IMR-90 (cell line): ENCODE results near the gene HIGD2A. TPM values are rescaled to one million over a fixed set of nuclear protein-coding genes. Genes with fewer than 3 reads are reported as not detected.

ENCODE experiments used
- ATAC-seq: fragments of 200-7000 bp; cut with Tn5 transposase; 2 replicates; pipeline ENCODE4 v1.9.1; 2020; ENCODE audit warnings: low read depth, mild to moderate bottlenecking, moderate library complexity
- BruUV-seq: library from RNA; stranded (reverse); fragments of 400-500 nt; replicated peaks from 2 replicates; lab custom pipeline; 2021; lab: Mats Ljungman, UMichigan
- CTCF ChIA-PET: fragments of 300-600 bp; formaldehyde crosslinking; extraction: SDS; loops from one replicate; lab custom pipeline; 2021; ENCODE audit warnings: antibody characterized with exemption; lab: Yijun Ruan, JAX
- POLR2A ChIA-PET: fragments of 300-600 bp; sonication (Branson Sonifier 250); formaldehyde crosslinking; loops from one replicate; lab custom pipeline; 2022; ENCODE audit warnings: antibody characterized with exemption; ENCODE audit not compliant: unreplicated experiment; lab: Charles Lee
- DNase-seq: peaks from one replicate; pipeline ENCODE4 v3.0.0; 2013
- H2AFZ ChIP-seq: replicated peaks from 2 replicates; pipeline ENCODE3; 2013; ENCODE audit warnings: low read length, mild to moderate bottlenecking; ENCODE audit not compliant: poor library complexity
- H2AK5ac ChIP-seq: 2 replicates; pipeline ENCODE4 v1.6.1; 2013; ENCODE audit warnings: low read depth, low read length, inconsistent platforms
- H2AK9ac ChIP-seq: replicated peaks from 2 replicates; pipeline ENCODE3; 2013; ENCODE audit warnings: mild to moderate bottlenecking, low read depth, low read length, moderate library complexity; ENCODE audit not compliant: poor library complexity
- H2BK120ac ChIP-seq: 2 replicates; pipeline ENCODE4 v1.6.1; 2013; ENCODE audit warnings: low read depth, low read length, inconsistent platforms
- H2BK15ac ChIP-seq: 3 replicates; pipeline ENCODE4 v1.6.1; 2013; ENCODE audit warnings: low read depth, low read length, inconsistent platforms
- H2BK20ac ChIP-seq: 2 replicates; pipeline ENCODE4 v1.6.1; 2013; ENCODE audit warnings: low read depth, mild to moderate bottlenecking, inconsistent platforms, low read length, moderate library complexity
- H2BK5ac ChIP-seq: 2 replicates; pipeline ENCODE4 v1.6.1; 2013; ENCODE audit warnings: mild to moderate bottlenecking, low read depth, low read length, inconsistent platforms; ENCODE audit not compliant: poor library complexity, severe bottlenecking
- H3K14ac ChIP-seq: replicated peaks from 2 replicates; pipeline ENCODE4 v1.6.1; 2013; ENCODE audit warnings: low read depth, low read length, inconsistent platforms
- H3K18ac ChIP-seq: 2 replicates; pipeline ENCODE4 v1.6.1; 2013; ENCODE audit warnings: low read depth, low read length, control low read depth
- H3K23ac ChIP-seq: 2 replicates; pipeline ENCODE4 v1.6.1; 2013; ENCODE audit warnings: low read depth, low read length, inconsistent platforms
- H3K27ac ChIP-seq: 2 replicates; pipeline ENCODE4 v1.5.1; 2013; ENCODE audit warnings: mild to moderate bottlenecking, control low read depth, low read length; ENCODE audit not compliant: insufficient read depth
- H3K27me3 ChIP-seq: 2 replicates; pipeline ENCODE4 v1.6.1; 2013; ENCODE audit warnings: low read length; ENCODE audit not compliant: control insufficient read depth, insufficient read depth
- H3K36me3 ChIP-seq: 2 replicates; pipeline ENCODE4 v1.6.1; 2013; ENCODE audit warnings: low read length, mixed read lengths; ENCODE audit not compliant: control insufficient read depth, insufficient read depth
- H3K4ac ChIP-seq: 2 replicates; pipeline ENCODE4 v1.6.1; 2013; ENCODE audit warnings: low read depth, low read length, inconsistent platforms
- H3K4me1 ChIP-seq: 2 replicates; pipeline ENCODE4 v1.6.1; 2013; ENCODE audit warnings: low read length, mixed read lengths; ENCODE audit not compliant: control insufficient read depth, insufficient read depth
- H3K4me2 ChIP-seq: 2 replicates; pipeline ENCODE4 v1.6.1; 2013; ENCODE audit warnings: low read depth, mild to moderate bottlenecking, control low read depth, low read length, moderate library complexity
- H3K4me3 ChIP-seq: 2 replicates; pipeline ENCODE4 v1.5.1; 2013; ENCODE audit warnings: low read depth, mild to moderate bottlenecking, control low read depth, low read length, moderate library complexity; ENCODE audit not compliant: insufficient read depth
- H3K56ac ChIP-seq: 2 replicates; pipeline ENCODE4 v1.6.1; 2013; ENCODE audit warnings: low read length, inconsistent platforms; ENCODE audit not compliant: insufficient read depth; ENCODE audit errors: extremely low read depth
- H3K79me1 ChIP-seq, 2 experiments: 2 replicates each; pipeline ENCODE4 v1.6.1; 2013; ENCODE audit warnings: low read length in 2 of 2, inconsistent platforms in 1 of 2, low read depth in 1 of 2
- H3K9ac ChIP-seq: 2 replicates; pipeline ENCODE4 v1.6.1; 2013; ENCODE audit warnings: low read depth, low read length, control low read depth
- H3K9me1 ChIP-seq: 2 replicates; pipeline ENCODE4 v1.6.1; 2013; ENCODE audit warnings: low read length, inconsistent platforms; ENCODE audit not compliant: insufficient read depth
- H3K9me3 ChIP-seq: 2 replicates; pipeline ENCODE4 v1.6.1; 2013; ENCODE audit warnings: low read length; ENCODE audit not compliant: control insufficient read depth, insufficient read depth
- H4K20me1 ChIP-seq: 2 replicates; pipeline ENCODE4 v1.6.1; 2013; ENCODE audit warnings: low read length, inconsistent platforms; ENCODE audit not compliant: insufficient read depth
- H4K5ac ChIP-seq: 2 replicates; pipeline ENCODE4 v1.6.1; 2013; ENCODE audit warnings: mild to moderate bottlenecking, low read depth, low read length, control low read depth
- H4K8ac ChIP-seq, 2 experiments: 2 replicates each; pipeline ENCODE4 v1.6.1; 2013; ENCODE audit warnings: low read depth in 2 of 2, low read length in 2 of 2, control low read depth in 1 of 2, inconsistent platforms in 1 of 2
- H4K91ac ChIP-seq: 2 replicates; pipeline ENCODE4 v1.6.1; 2013; ENCODE audit warnings: low read depth, low read length, inconsistent platforms; ENCODE audit not compliant: insufficient read depth
- BHLHE40 ChIP-seq: fragments of 150-350 bp; IDR thresholded peaks from 2 replicates; pipeline ENCODE4 v1.6.1; 2016; ENCODE audit warnings: mild to moderate bottlenecking, low read depth, low read length
- CEBPB ChIP-seq: IDR thresholded peaks from 2 replicates; pipeline ENCODE4 v1.6.1; 2012; ENCODE audit warnings: low read depth, low read length, improper control_type of control experiment
- CHD1 ChIP-seq: IDR thresholded peaks from 2 replicates; pipeline ENCODE4 v1.6.1; 2012; ENCODE audit warnings: low read depth, low read length, improper control_type of control experiment
- MAFK ChIP-seq: IDR thresholded peaks from 2 replicates; pipeline ENCODE4 v1.6.1; 2012; ENCODE audit warnings: low read depth, low read length, improper control_type of control experiment
- MAZ ChIP-seq: IDR thresholded peaks from 2 replicates; pipeline ENCODE4 v1.6.1; 2012; ENCODE audit warnings: low read depth, mild to moderate bottlenecking, low read length, improper control_type of control experiment, moderate library complexity, borderline replicate concordance
- MXI1 ChIP-seq: IDR thresholded peaks from 2 replicates; pipeline ENCODE4 v1.6.1; 2012; ENCODE audit warnings: low read depth, mild to moderate bottlenecking, low read length, moderate library complexity, borderline replicate concordance
- NFE2L2 ChIP-seq: fragments of 150-350 bp; IDR thresholded peaks from 2 replicates; pipeline ENCODE4 v1.6.1; 2016; ENCODE audit warnings: low read depth, mild to moderate bottlenecking, low read length
- POLR2A ChIP-seq: IDR thresholded peaks from 2 replicates; pipeline ENCODE4 v1.6.1; 2012; ENCODE audit warnings: mild to moderate bottlenecking, low read depth, low read length
- RAD21 ChIP-seq: IDR thresholded peaks from 2 replicates; pipeline ENCODE4 v1.6.1; 2012; ENCODE audit warnings: low read length, improper control_type of control experiment
- RCOR1 ChIP-seq: IDR thresholded peaks from 2 replicates; pipeline ENCODE4 v1.6.1; 2012; ENCODE audit warnings: mild to moderate bottlenecking, low read length, improper control_type of control experiment; ENCODE audit not compliant: insufficient replicate concordance
- RFX5 ChIP-seq: IDR thresholded peaks from 2 replicates; pipeline ENCODE4 v1.8.0; 2012; ENCODE audit warnings: low read depth, mild to moderate bottlenecking, low read length, moderate library complexity
- USF2 ChIP-seq: fragments of 150-350 bp; IDR thresholded peaks from 2 replicates; pipeline ENCODE4 v1.6.1; 2017; ENCODE audit warnings: mild to moderate bottlenecking, antibody characterized with exemption, low read length, low read depth
- WGBS, 2 experiments: methylation state at CpG; one replicate each; pipeline versions ENCODE4 v1.1.5 to v1.1.7; 2013; ENCODE audit warnings: missing lambda C conversion rate in 2 of 2; ENCODE audit not compliant: insufficient read length in 1 of 2; ENCODE audit errors: extremely low coverage in 2 of 2; 5-methylcytosine and 5-hydroxymethylcytosine counted together
- dilution Hi-C: fragments of 300-500 bp; cut with HindIII; formaldehyde crosslinking; loops from one replicate; pipeline ENCODE4 v1.14.3; 2018; ENCODE audit warnings: low sequenced_read_pairs; ENCODE audit not compliant: unreplicated experiment
- in situ Hi-C: fragments of 300-500 bp; cut with MboI; formaldehyde crosslinking; loops from 3 replicates; pipeline ENCODE4 v1.14.3; 2019; ENCODE audit warnings: low sequenced_read_pairs, inconsistent platforms, mixed read lengths
- intact Hi-C: fragments of 100-400 bp; cut with micrococcal nuclease; formaldehyde crosslinking; loops from 2 replicates; pipeline ENCODE4 v1.10.0; 2022
- polyA plus RNA-seq, 3 experiments: library from polyadenylated mRNA; depleted of rRNA; stranded (reverse); fragments of >200 nt; gene quantifications; 2 replicates each; pipeline ENCODE4 v1.2.3, GENCODE V29; 2012; ENCODE audit warnings: low replicate concordance in 1 of 3
- total RNA-seq: library from RNA; depleted of rRNA; stranded (reverse); fragments of >200 nt; gene quantifications from 2 replicates; pipeline ENCODE4 v1.2.3, GENCODE V29; 2012
- TF ChIP-seq, protein P1 (sequence below): fragments of 150-350 bp; IDR thresholded peaks from 2 replicates; pipeline ENCODE4 v1.6.1; 2016; ENCODE audit warnings: low read depth, mild to moderate bottlenecking, low read length, moderate library complexity, borderline replicate concordance
- TF ChIP-seq, protein P2 (sequence below): conservative IDR thresholded peaks from 2 replicates; pipeline ENCODE4 v1.5.1; 2012; ENCODE audit warnings: mild to moderate bottlenecking, low read depth, low read length, improper control_type of control experiment

The HIGD2A gene
- total and polyA plus RNA-seq, 2 of the 4 experiments (the other 2 are of a cell fraction), result 35.0 to 131 TPM

DNA sequence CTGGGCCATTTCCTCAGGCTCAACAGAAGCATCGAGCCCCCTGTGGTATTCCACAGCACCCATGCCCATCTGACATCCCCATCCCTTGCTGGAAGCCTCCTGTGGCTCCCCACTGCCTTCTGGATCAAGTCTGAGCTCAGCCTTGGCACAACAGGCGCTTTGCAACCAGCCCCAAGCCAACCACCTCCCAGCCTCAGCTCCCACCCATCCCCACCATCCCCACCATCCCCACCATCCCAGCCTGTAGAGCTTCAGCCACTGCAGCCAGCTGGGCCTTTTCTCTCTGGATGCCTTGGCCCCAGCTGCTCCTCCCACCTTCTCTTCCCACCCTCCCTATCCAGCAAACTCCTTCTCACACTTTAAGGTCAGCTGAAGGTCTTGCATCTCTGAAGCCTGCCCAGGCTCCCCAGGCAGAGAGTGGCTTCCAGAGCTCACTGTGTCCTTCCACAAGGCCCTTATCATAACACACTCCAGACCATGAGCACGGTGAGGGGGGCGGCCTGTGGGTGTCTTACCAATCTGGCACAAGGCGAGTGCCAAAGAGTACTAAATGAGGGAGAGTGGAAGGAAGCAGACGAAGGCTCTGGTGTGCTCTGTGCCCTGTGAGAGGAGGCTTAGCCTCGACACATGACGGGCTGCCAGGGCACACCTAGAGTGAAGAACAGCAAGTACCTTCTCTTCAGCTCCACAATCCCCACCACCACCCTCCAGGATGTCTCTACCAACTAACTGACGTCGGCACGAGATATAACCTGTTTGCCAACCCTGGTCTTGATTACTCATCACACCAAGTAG lies 6.5 kb downstream of the HIGD2A start:
- Histone ChIP-seq H2BK120ac (no peak overlapping the region), H2BK5ac (no peak overlapping the region), H3K56ac (no peak overlapping the region), H3K4me1 (peaks cover 4% of the 10 kb centered on the region; the same call in 1 of the 2 replicates), H2BK15ac (no peak overlapping the region), H4K20me1 (peaks cover 4% of the 10 kb centered on the region; the same call in 1 of the 2 replicates), H3K4me3 (no peak overlapping the region), H4K8ac (0 out of 4 replicates have a peak overlapping the region, but pooled peaks of 1 of the 2 experiments have one; percentile 40), H3K79me1 (peaks cover 0 to 28% of the 10 kb centered on the region in 2 experiments; a peak in 2 of 4 replicates), H3K27me3 (no peaks in the 10 kb centered on the region), H3K18ac (no peak overlapping the region; the same call in 1 of the 2 replicates), H4K91ac (no peak overlapping the region), H3K27ac (peak overlapping the region; percentile 30; the same call in 1 of the 2 replicates), H3K36me3 (peaks cover 33% of the 10 kb centered on the region), H2AK9ac (peak overlapping the region; percentile 88), H3K4ac (no peak overlapping the region), H2AFZ (no peak overlapping the region), H3K9me1 (no peaks in the 10 kb centered on the region; the same call in 1 of the 2 replicates), H3K4me2 (no peak overlapping the region; the same call in 1 of the 2 replicates), H3K14ac (no peak overlapping the region), H2BK20ac (no peak overlapping the region), H3K23ac (no peak overlapping the region), H4K5ac (no peak overlapping the region; the same call in 1 of the 2 replicates), H2AK5ac (peak overlapping the region; percentile 16; the same call in 1 of the 2 replicates), H3K9me3 (no peaks in the 10 kb centered on the region), H3K9ac (no peak overlapping the region)
- in situ Hi-C loops (no loop called here), intact Hi-C loops (no loop called here), dilution Hi-C loops (no loop called here)
- 81% methylated on average over 2 of the region's 11 CpGs; no CpG with 5 or more reads in 1 of the 2 experiments for WGBS, 2 experiments
- BruUV-seq, result no TSS peak
- ChIA-PET POLR2A (no interaction called here), CTCF (no interaction called here)
- ATAC-seq, result peak; percentile 91
- peak; percentile 51 for DNase-seq
- TF ChIP-seq RAD21 (no peak), BHLHE40 (no peak), MAFK (no peak), USF2 (no peak), RFX5 (no peak), MXI1 (no peak), CEBPB (no peak), MAZ (no peak; the same call in 1 of the 2 replicates), NFE2L2 (no peak), RCOR1 (no peak), CHD1 (no peak), POLR2A (no peak)
- TF ChIP-seq, protein P1, sequence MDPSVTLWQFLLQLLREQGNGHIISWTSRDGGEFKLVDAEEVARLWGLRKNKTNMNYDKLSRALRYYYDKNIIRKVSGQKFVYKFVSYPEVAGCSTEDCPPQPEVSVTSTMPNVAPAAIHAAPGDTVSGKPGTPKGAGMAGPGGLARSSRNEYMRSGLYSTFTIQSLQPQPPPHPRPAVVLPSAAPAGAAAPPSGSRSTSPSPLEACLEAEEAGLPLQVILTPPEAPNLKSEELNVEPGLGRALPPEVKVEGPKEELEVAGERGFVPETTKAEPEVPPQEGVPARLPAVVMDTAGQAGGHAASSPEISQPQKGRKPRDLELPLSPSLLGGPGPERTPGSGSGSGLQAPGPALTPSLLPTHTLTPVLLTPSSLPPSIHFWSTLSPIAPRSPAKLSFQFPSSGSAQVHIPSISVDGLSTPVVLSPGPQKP, result no peak
- TF ChIP-seq, protein P2, sequence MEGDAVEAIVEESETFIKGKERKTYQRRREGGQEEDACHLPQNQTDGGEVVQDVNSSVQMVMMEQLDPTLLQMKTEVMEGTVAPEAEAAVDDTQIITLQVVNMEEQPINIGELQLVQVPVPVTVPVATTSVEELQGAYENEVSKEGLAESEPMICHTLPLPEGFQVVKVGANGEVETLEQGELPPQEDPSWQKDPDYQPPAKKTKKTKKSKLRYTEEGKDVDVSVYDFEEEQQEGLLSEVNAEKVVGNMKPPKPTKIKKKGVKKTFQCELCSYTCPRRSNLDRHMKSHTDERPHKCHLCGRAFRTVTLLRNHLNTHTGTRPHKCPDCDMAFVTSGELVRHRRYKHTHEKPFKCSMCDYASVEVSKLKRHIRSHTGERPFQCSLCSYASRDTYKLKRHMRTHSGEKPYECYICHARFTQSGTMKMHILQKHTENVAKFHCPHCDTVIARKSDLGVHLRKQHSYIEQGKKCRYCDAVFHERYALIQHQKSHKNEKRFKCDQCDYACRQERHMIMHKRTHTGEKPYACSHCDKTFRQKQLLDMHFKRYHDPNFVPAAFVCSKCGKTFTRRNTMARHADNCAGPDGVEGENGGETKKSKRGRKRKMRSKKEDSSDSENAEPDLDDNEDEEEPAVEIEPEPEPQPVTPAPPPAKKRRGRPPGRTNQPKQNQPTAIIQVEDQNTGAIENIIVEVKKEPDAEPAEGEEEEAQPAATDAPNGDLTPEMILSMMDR, result no peak
